K562 (cell line): ENCODE data around the gene SAMD11. TPM values are rescaled to one million over a fixed set of nuclear protein-coding genes. Genes with fewer than 3 reads are reported as not detected.

Source experiments
- ADNP ChIP-seq: fragments of 200-800 bp; sonication (Bioruptor generic); IDR thresholded peaks from 2 replicates; pipeline ENCODE4 v1.6.1; 2016; ENCODE audit warnings: missing genetic modification characterization, missing compliant biosample characterization
- BCLAF1 ChIP-seq, 2 experiments: fragments of 450-650 bp in 1 of 2; IDR thresholded peaks; 2 replicates each; pipeline ENCODE4 v1.6.1; 2011 to 2017; ENCODE audit warnings: low read depth in 2 of 2, antibody characterized with exemption in 1 of 2, borderline replicate concordance in 1 of 2, low read length in 1 of 2, mild to moderate bottlenecking in 1 of 2, mixed read lengths in 1 of 2; ENCODE audit not compliant: control insufficient read depth in 1 of 2
- CTCF ChIP-seq, 3 experiments: IDR thresholded peaks in 2 of 3; conservative IDR thresholded peaks in 1 of 3; 2 replicates each; pipeline ENCODE4 v1.5.1; 2011 to 2012; ENCODE audit warnings: low read length in 3 of 3, mild to moderate bottlenecking in 3 of 3, control low read depth in 2 of 3, improper control_type of control experiment in 1 of 3, inconsistent platforms in 1 of 3, low read depth in 1 of 3, mixed read lengths in 1 of 3, moderate library complexity in 1 of 3; ENCODE audit not compliant: insufficient read depth in 2 of 3
- EZH2 ChIP-seq: IDR thresholded peaks from 2 replicates; pipeline ENCODE4 v1.6.1; 2012; ENCODE audit warnings: low read depth, mild to moderate bottlenecking, inconsistent platforms, low read length, borderline replicate concordance
- FUS ChIP-seq: fragments of 200-400 bp; formaldehyde crosslinking; optimal IDR thresholded peaks from 2 replicates; pipeline ENCODE3; 2017; ENCODE audit warnings: low read depth, low read length
- GABPB2 ChIP-seq: fragments of 250-450 bp; sonication (Bioruptor Pico); conservative IDR thresholded peaks from 2 replicates; pipeline ENCODE4 v1.5.1; 2021; ENCODE audit warnings: mild to moderate bottlenecking
- MTA2 ChIP-seq: fragments of 450-650 bp; IDR thresholded peaks from 2 replicates; pipeline ENCODE4 v1.6.1; 2016; ENCODE audit warnings: low read depth
- NR2C1 ChIP-seq, 2 experiments: fragments of 450-650 bp; IDR thresholded peaks; 2 replicates each; pipeline ENCODE4 v1.6.1; 2017; ENCODE audit warnings: mild to moderate bottlenecking in 2 of 2, antibody characterized with exemption in 1 of 2, inconsistent platforms in 1 of 2, missing compliant biosample characterization in 1 of 2, missing genetic modification characterization in 1 of 2
- PHF20 ChIP-seq: fragments of 450-650 bp; IDR thresholded peaks from 2 replicates; pipeline ENCODE4 v1.6.1; 2018; ENCODE audit not compliant: partially characterized antibody
- POLR2G ChIP-seq: fragments of 200-400 bp; formaldehyde crosslinking; IDR thresholded peaks from 2 replicates; pipeline ENCODE4 v1.6.1; 2017; ENCODE audit warnings: low read depth, mild to moderate bottlenecking, antibody characterized with exemption, low read length, moderate library complexity
- SMAD3 ChIP-seq: fragments of 450-650 bp; formaldehyde crosslinking; conservative IDR thresholded peaks from 2 replicates; pipeline ENCODE4 v1.4.0; 2020; ENCODE audit warnings: mild to moderate bottlenecking
- YY1 ChIP-seq, 3 experiments: IDR thresholded peaks; 2 replicates each; pipeline ENCODE4 v1.6.1; 2011; ENCODE audit warnings: low read length in 2 of 3, mild to moderate bottlenecking in 2 of 3, moderate library complexity in 2 of 3, borderline replicate concordance in 1 of 3, control low read depth in 1 of 3, low read depth in 1 of 3; ENCODE audit not compliant: insufficient read depth in 3 of 3, insufficient replicate concordance in 2 of 3, control insufficient read depth in 1 of 3, insufficient read length in 1 of 3; ENCODE audit errors: extremely low read depth in 1 of 3
- ZNF224 ChIP-seq: sonication (generic); formaldehyde crosslinking; IDR thresholded peaks from 2 replicates; pipeline ENCODE4 v1.8.0; 2022; ENCODE audit warnings: mild to moderate bottlenecking, missing genetic modification reagents
- ZNF589 ChIP-seq: fragments of 200-800 bp; sonication (Bioruptor generic); IDR thresholded peaks from 2 replicates; pipeline ENCODE4 v1.6.1; 2016; ENCODE audit warnings: low read depth, missing genetic modification characterization, missing compliant biosample characterization
- ZNF655 ChIP-seq: fragments of 250-450 bp; sonication (Bioruptor Pico); IDR thresholded peaks from 2 replicates; pipeline ENCODE4 v1.5.0; 2021
- polyA plus RNA-seq, 8 experiments: library from polyadenylated mRNA; depleted of rRNA in 4 of 8; stranded (reverse) in 5 of 8; unstranded in 3 of 8; fragments of >200 nt; fragmentation: Nextera tagmentation in 2 of 8; fragmentation: Illumina TruSeq in 1 of 8; extraction: Ambion mirVana in 2 of 8; extraction: Trizol in 1 of 8; gene quantifications; 2 replicates each; pipeline versions ENCODE4 v1.2.1 to v1.2.3, GENCODE V29; 2011 to 2014; ENCODE audit warnings: inconsistent platforms in 1 of 8, missing spikeins in 1 of 8
- total RNA-seq, 7 experiments: library from RNA; depleted of rRNA in 6 of 7; stranded (reverse); fragments of >200 nt in 6 of 7; fragmentation: Illumina TruSeq in 2 of 7; extraction: Trizol in 2 of 7; gene quantifications; 2 replicates each; pipeline versions ENCODE4 v1.2.1 to v1.2.3, GENCODE V29; 2011 to 2021; ENCODE audit warnings: low replicate concordance in 1 of 7
- TF ChIP-seq, protein P1 (sequence below): sonication (generic); formaldehyde crosslinking; IDR thresholded peaks from 2 replicates; pipeline ENCODE4 v1.8.0; 2022; ENCODE audit warnings: missing genetic modification reagents, mild to moderate bottlenecking, moderate library complexity, borderline replicate concordance
- TF ChIP-seq, protein P2 (sequence below): IDR thresholded peaks from 2 replicates; pipeline ENCODE4 v1.6.1; 2016; ENCODE audit warnings: missing genetic modification characterization, missing compliant biosample characterization

Gene SAMD11
- total and polyA plus RNA-seq, 9 of the 15 experiments (the other 6 are each of a cell fraction or from before 2014, with no cell fraction given): 0.07 to 0.82 (median 0.11) TPM; not detected in 2

GRCh38 chr1:912740-913301 lies 10.9 kb upstream of the SAMD11 start (continued):
- TF ChIP-seq ZNF655 (CRISPR knock-in tag) (no peak), SMAD3 (no peak), BCLAF1 (IDR thresholded peaks at IDR 0.05; ENCODE audit: borderline replicate concordance in 1 of 2, control insufficient read depth in 1 of 2, low read depth in 2 of 2, low read length in 1 of 2) (no peak), MTA2 (no peak), ADNP (tag) (no peak), ZNF224 (CRISPR knock-in tag) (no peak), ZNF589 (no peak), YY1 (IDR thresholded peaks at IDR 0.05; ENCODE audit: borderline replicate concordance in 1 of 3, control insufficient read depth in 1 of 3, extremely low read depth in 1 of 3, insufficient read depth in 3 of 3, insufficient read length in 1 of 3, insufficient replicate concordance in 2 of 3, low read depth in 1 of 3, low read length in 2 of 3) (peak in 1 of 3 experiments; percentile 63), GABPB2 (no peak), PHF20 (no peak), NR2C1 (IDR thresholded peaks at IDR 0.05) (no peak), NR2C1 (tag; IDR thresholded peaks at IDR 0.05) (no peak), EZH2 (no peak), CTCF (IDR thresholded peaks at IDR 0.05 in 2 of 3, conservative IDR thresholded peaks at IDR 0.05 in 1 of 3; ENCODE audit: insufficient read depth in 2 of 3, low read depth in 1 of 3, low read length in 3 of 3) (peak; percentile 25 to 51 (median 48); a peak in 5 of 6 replicates), POLR2G (peak; percentile 45; the same call in 1 of the 2 replicates), FUS (no peak)
- TF ChIP-seq, protein P1, sequence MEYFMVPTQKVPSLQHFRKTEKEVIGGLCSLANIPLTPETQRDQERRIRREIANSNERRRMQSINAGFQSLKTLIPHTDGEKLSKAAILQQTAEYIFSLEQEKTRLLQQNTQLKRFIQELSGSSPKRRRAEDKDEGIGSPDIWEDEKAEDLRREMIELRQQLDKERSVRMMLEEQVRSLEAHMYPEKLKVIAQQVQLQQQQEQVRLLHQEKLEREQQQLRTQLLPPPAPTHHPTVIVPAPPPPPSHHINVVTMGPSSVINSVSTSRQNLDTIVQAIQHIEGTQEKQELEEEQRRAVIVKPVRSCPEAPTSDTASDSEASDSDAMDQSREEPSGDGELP (CRISPR knock-in tag): 0 out of 2 replicates have a peak, but pooled peaks have one; percentile 3
- TF ChIP-seq, protein P2, sequence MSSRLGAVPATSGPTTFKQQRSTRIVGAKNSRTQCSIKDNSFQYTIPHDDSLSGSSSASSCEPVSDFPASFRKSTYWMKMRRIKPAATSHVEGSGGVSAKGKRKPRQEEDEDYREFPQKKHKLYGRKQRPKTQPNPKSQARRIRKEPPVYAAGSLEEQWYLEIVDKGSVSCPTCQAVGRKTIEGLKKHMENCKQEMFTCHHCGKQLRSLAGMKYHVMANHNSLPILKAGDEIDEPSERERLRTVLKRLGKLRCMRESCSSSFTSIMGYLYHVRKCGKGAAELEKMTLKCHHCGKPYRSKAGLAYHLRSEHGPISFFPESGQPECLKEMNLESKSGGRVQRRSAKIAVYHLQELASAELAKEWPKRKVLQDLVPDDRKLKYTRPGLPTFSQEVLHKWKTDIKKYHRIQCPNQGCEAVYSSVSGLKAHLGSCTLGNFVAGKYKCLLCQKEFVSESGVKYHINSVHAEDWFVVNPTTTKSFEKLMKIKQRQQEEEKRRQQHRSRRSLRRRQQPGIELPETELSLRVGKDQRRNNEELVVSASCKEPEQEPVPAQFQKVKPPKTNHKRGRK (tag): no peak
